ENCODE data around the gene BMPER.
A peak's percentile ranks its signal among the peaks of the same experiment; 100 is the strongest.

Gene BMPER

DNA sequence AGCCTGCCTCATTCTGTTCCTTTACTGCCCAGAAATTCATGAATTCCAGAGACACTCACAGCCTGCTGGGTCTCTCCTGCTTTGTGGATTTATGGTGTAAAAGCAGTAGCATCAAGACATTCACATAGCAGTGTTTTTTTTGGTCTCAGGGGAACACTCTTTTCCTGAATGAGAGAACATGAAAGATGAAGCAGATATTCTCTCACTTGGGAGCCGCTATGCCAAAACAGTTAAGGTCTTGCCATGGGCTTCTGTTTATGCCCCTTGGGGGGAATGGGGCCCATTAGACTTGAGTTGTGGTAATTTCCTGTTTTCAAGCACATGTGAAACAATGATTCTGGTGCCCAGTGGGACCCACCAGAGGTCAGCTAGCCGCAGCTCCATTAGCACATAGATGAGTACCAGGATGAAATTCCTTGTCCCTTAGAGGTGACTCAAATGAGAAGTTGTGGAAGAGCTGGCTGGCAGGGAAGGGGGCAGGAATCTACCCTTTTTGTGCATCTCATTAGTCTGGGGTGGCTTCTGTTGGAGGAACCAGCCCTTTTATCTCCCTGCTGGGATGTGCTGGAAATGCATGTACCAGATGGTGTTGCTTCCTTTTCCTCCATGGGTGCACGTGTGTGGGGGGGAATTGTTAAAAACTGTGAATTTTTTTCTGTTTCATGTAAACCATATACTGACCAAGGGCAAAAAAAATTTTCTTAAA is 13.3 kb downstream of the BMPER start:
- Histone ChIP-seq H3K27ac (ENCODE audit: extremely low read depth, low read depth, low read length) (no peak overlapping the region), H3K4me3 (ENCODE audit: low read depth, low read length) (no peak overlapping the region), H3K36me3 (ENCODE audit: control insufficient read depth in 2 of 2, insufficient read depth in 1 of 2, low read length in 2 of 2) (no peaks in the 10 kb centered on the region), H3K9me3 (ENCODE audit: control insufficient read depth, insufficient read depth, low read depth, low read length) (no peaks in the 10 kb centered on the region), H3K4me1 (ENCODE audit: control insufficient read depth, insufficient read depth, low read length) (no peaks in the 10 kb centered on the region; the same call in 1 of the 2 replicates)
- POLR2A ChIA-PET: no interaction called here
- CTCF ChIA-PET: interaction anchor here (0.9 kb wide), 1 partner anchor 16 kb away, joined by 3 read pairs; no protein-coding TSS in a partner anchor
- TF ChIP-seq ZNF311 (tag by site-specific recombination; IDR thresholded peaks at IDR 0.05; ENCODE audit: borderline replicate concordance) (no peak), ZNF544 (tag by site-specific recombination; IDR thresholded peaks at IDR 0.05) (no peak), ZNF16 (tag by site-specific recombination; IDR thresholded peaks at IDR 0.05; ENCODE audit: low read depth) (no peak)

DNA sequence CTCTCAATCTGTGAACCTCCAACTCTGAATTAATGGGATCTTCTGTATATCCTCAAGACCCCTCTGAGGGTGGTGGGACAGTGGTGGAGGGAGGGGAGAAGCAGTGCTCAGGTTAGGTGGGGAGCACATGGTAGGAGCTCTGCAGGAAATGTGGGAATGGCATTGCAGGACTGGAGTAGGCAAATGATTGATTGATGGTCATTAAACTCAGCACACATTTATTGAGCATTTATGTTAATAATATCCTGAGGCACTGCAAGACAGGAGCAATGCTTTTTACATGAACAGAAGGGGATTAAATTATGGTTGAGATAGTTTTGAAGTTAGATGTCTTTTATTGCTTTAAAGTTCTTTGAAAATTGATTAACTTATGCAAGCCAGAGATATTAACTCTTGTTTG is 14.1 kb downstream of the BMPER start:
- H3K36me3 ChIP-seq (ENCODE audit: control insufficient read depth in 2 of 2, insufficient read depth in 1 of 2, low read length in 2 of 2): no peaks in the 10 kb centered on the region
- ChIA-PET CTCF (interaction anchor here (0.9 kb wide), 1 partner anchor 15 kb away, joined by 3 read pairs; no protein-coding TSS in a partner anchor), POLR2A (no interaction called here)
- no peaks in the 10 kb centered on the region for H3K9me3 ChIP-seq (ENCODE audit: control insufficient read depth, insufficient read depth, low read depth, low read length)
- no peak overlapping the region for H3K4me3 ChIP-seq (ENCODE audit: low read depth, low read length)
- H3K27ac ChIP-seq (ENCODE audit: extremely low read depth, low read depth, low read length): no peak overlapping the region
- no peak for TF ChIP-seq ZNF660 (tag by site-specific recombination; IDR thresholded peaks at IDR 0.05)
- TF ChIP-seq, protein P1, sequence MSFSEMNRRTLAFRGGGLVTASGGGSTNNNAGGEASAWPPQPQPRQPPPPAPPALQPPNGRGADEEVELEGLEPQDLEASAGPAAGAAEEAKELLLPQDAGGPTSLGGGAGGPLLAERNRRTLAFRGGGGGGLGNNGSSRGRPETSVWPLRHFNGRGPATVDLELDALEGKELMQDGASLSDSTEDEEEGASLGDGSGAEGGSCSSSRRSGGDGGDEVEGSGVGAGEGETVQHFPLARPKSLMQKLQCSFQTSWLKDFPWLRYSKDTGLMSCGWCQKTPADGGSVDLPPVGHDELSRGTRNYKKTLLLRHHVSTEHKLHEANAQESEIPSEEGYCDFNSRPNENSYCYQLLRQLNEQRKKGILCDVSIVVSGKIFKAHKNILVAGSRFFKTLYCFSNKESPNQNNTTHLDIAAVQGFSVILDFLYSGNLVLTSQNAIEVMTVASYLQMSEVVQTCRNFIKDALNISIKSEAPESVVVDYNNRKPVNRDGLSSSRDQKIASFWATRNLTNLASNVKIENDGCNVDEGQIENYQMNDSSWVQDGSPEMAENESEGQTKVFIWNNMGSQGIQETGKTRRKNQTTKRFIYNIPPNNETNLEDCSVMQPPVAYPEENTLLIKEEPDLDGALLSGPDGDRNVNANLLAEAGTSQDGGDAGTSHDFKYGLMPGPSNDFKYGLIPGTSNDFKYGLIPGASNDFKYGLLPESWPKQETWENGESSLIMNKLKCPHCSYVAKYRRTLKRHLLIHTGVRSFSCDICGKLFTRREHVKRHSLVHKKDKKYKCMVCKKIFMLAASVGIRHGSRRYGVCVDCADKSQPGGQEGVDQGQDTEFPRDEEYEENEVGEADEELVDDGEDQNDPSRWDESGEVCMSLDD (tag by site-specific recombination; IDR thresholded peaks at IDR 0.05): no peak
- TF ChIP-seq ZNF335 (tag by site-specific recombination; conservative IDR thresholded peaks at IDR 0.05): no peak
- no peaks in the 10 kb centered on the region; the same call in 1 of the 2 replicates for H3K4me1 ChIP-seq (ENCODE audit: control insufficient read depth, insufficient read depth, low read length)

DNA sequence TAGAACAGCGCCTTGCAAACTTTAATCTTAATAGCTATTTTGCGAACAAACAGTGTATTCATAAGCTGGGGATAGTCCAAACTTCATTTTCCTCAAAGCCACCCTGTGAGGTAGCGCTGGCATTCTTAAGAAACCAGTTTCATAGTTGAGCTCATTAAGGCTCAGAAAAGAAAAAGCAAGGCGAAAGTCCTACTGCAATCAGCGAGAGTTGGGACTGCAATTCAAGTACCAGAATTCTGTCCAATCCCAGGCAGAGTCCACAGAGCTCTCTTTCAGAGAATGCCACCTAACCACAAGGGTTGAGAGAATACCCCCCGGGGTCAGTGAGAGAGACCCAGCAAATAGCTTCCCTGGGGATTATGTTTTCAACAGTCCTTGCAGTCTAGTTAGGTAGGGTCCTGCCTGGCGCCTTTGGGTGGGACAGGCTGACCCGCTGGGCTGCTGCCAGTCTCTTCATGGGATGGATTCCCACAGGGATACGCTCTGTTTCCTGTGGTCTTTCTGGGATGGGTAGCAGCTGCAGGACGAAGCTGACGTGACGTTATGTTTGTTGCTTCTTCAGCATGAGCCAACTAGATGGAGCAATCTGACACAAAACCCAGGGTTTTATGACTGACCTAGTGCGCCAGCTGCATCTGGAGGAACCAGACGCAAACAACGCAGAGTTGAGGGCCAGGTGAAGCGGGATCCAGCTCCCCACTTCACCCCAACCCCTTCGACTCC is 16.0 kb downstream of the BMPER start:
- Histone ChIP-seq H3K4me3 (ENCODE audit: low read depth, low read length) (no peak overlapping the region), H3K9me3 (ENCODE audit: control insufficient read depth, insufficient read depth, low read depth, low read length) (no peaks in the 10 kb centered on the region), H3K36me3 (ENCODE audit: control insufficient read depth in 2 of 2, insufficient read depth in 1 of 2, low read length in 2 of 2) (no peaks in the 10 kb centered on the region), H3K27ac (ENCODE audit: extremely low read depth, low read depth, low read length) (no peak overlapping the region), H3K4me1 (ENCODE audit: control insufficient read depth, insufficient read depth, low read length) (no peaks in the 10 kb centered on the region; the same call in 1 of the 2 replicates)
- ChIA-PET POLR2A (interaction anchor here (1.1 kb wide), 1 partner anchor 9 kb away, joined by 3 read pairs; no protein-coding TSS in a partner anchor), CTCF (interaction anchor here (0.8 to 4.8 kb wide), 4 partner anchors 10 to 736 kb away, joined by 3 to 34 read pairs (median 4); no protein-coding TSS in a partner anchor)
- TF ChIP-seq SETDB1 (IDR thresholded peaks at IDR 0.05; ENCODE audit: insufficient read length, low read length) (no peak), ZIC2 (tag by site-specific recombination; IDR thresholded peaks at IDR 0.05) (peak; percentile 91), GLIS1 (tag by site-specific recombination; IDR thresholded peaks at IDR 0.05) (peak; percentile 40; the same call in 1 of the 2 replicates), ZFHX2 (tag by site-specific recombination; conservative IDR thresholded peaks at IDR 0.05) (no peak), ZNF561 (tag by site-specific recombination; IDR thresholded peaks at IDR 0.05; ENCODE audit: borderline replicate concordance) (no peak), ZNF658 (tag by site-specific recombination; IDR thresholded peaks at IDR 0.05) (no peak), YY1 (tag by site-specific recombination; IDR thresholded peaks at IDR 0.05) (no peak), FEZF1 (tag by site-specific recombination; IDR thresholded peaks at IDR 0.05) (no peak), ZNF391 (tag by site-specific recombination; IDR thresholded peaks at IDR 0.05; ENCODE audit: borderline replicate concordance, low read depth) (no peak)
